ENCODE results near the gene NDUFB10.

The NDUFB10 gene

DNA sequence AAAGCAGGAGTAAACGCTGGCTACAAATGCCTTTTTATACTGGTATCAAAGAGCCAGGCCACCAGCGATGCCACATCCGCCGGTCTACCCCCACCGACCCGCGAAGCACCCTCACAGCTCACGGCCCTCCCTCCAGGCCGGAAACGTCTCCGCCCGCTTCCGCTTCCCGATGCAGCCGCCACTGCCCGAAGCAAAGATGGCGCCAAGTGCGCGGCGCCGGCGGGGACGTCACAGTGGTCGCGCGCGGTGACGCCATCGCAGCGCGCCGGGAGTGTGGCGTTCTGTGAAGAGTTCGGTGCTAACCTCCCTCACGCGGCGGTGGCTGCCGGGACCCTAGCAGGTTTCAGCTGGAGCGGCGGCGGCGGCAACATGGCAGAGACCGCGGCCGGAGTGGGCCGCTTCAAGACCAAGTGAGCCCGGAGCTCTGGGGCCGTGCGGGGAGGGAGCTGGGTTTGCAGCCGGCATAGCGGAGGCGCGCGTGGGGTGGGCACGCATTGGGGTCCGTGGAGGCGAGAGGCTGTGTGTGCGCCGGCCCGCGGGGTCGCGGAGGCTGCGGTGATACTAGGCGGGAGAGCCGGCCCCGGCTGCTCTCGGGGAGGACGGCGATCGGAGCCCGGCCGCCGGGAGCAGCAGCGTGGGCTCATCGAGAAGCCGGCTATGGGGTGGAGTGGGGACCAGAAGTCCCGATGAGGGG, 12.6 kb downstream of the NDUFB10 start, which contains the start of gene TBL3:
TSS of gene TBL3 (plus strand) at position 258 of the 694 bp plus-strand sequence. CDS start at position 370, 112 bp downstream.
- DNase-seq (ENCODE audit: low spot score) = peak; percentile 94

- no peak for DNase-seq (ENCODE audit: low spot score)
Measured at GRCh38 chr16:1972490-1972877, 13.1 kb downstream of the NDUFB10 start.

- DNase-seq (ENCODE audit: low spot score) = no peak
Measured at GRCh38 chr16:1973461-1974156, 14.3 kb downstream of the NDUFB10 start.

DNA sequence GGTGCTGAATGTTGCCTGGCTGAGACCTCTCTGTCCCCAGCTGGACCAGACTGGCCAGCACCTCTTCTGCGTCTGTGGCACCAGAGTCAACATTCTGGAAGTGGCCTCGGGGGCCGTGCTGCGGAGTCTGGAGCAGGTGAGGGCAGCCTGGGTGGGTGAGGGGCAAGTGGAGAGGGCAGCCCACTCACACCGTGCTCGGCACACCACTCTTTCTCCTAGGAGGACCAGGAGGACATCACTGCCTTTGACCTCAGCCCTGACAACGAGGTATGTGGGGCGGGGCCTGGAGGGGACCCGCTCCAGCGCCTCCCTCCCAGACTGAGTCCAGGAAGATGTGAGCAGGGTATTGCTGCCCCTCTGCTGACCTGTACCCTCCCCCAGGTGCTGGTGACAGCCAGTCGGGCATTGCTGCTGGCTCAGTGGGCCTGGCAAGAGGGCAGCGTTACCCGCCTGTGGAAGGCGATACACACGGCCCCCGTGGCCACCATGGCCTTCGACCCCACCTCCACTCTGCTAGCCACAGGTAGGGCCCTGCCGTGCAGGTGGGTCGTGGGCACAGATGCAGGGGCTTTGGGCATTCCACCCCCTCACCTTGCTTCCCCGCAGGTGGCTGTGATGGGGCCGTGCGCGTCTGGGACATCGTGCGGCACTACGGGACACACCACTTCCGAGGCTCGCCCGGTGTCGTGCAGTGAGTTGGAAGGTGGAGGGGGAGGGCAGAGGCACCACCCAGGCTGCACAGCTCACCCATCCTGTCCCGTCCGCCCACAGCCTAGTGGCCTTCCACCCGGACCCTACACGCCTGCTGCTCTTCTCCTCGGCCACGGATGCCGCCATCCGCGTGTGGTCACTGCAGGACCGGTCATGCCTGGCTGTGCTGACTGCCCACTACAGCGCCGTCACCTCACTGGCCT, 15.1 kb downstream of the NDUFB10 start:
- DNase-seq (ENCODE audit: low spot score) = no peak

- DNase-seq (ENCODE audit: low spot score) = no peak
Measured at GRCh38 chr16:1975432-1976215, 16.3 kb downstream of the NDUFB10 start.

DNA sequence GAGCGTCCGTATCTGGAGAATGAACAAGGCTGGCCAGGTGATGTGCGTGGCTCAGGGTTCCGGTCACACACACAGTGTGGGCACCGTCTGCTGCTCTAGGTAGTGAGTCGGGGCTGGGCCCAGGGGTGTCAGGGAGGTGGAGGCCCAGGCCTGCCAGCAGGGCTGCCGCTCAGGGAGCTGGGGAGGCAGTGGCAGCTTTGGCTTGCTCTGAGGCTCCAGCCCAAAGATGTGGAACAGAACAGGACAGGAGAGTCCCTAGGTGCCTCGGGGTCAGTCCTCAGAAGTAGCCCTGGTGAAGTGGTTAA, 16.8 kb downstream of the NDUFB10 start:
- DNase-seq (ENCODE audit: low spot score) = no peak

GRCh38 chr16:1976951-1977874, 17.9 kb downstream of the NDUFB10 start:
- DNase-seq (ENCODE audit: low spot score) = no peak

DNA sequence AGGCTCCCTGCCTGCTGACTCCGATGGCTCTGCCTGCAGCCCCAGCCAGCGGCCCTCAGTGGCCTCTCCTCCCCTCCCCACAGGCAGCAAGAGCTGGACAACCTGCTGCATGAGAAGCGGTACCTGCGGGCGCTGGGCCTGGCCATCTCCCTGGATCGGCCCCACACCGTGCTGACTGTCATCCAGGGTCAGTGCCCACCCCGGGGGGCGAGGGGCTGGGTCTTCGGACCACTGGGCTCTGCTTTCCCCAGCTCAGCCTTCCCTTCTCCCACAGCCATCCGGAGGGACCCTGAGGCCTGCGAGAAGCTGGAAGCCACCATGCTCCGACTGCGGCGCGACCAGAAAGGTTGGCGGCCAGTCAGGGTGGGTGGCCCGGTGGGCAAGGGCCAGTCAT, 18.5 kb downstream of the NDUFB10 start:
- no peak for DNase-seq (ENCODE audit: low spot score)

DNA sequence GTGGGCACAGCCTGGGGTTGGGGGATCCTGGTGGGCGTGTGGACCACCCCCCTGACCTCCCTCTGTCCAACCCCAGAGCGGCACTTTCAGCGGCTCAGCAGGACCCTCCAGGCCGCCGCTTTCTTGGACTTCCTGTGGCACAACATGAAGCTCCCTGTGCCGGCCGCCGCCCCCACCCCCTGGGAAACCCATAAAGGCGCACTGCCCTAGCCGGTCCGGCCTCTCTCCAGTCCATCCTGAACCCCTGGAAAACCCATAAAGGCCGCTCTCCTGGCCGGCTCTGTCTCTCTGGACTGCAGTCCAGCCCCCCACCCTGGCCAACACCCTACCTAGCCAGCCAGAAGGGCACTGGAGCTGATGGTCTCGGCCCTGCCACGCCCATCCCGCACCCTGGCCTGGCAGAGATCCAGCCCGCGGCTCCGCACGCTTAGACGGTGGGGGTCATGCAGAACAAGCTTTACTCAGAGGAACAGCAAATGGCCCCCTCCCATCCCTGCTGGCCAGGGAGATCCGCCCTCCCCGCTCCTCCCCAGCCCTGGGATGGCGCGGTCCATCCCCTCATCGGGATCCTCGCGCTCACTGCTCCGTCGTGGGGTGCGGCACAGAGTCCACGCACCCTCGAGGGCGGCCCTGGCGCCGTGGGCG, 19.3 kb downstream of the NDUFB10 start:
- DNase-seq (ENCODE audit: low spot score) = no peak

- DNase-seq (ENCODE audit: low spot score) = peak; percentile 48
Measured at GRCh38 chr16:1979271-1980029, 20.1 kb downstream of the NDUFB10 start.

DNA sequence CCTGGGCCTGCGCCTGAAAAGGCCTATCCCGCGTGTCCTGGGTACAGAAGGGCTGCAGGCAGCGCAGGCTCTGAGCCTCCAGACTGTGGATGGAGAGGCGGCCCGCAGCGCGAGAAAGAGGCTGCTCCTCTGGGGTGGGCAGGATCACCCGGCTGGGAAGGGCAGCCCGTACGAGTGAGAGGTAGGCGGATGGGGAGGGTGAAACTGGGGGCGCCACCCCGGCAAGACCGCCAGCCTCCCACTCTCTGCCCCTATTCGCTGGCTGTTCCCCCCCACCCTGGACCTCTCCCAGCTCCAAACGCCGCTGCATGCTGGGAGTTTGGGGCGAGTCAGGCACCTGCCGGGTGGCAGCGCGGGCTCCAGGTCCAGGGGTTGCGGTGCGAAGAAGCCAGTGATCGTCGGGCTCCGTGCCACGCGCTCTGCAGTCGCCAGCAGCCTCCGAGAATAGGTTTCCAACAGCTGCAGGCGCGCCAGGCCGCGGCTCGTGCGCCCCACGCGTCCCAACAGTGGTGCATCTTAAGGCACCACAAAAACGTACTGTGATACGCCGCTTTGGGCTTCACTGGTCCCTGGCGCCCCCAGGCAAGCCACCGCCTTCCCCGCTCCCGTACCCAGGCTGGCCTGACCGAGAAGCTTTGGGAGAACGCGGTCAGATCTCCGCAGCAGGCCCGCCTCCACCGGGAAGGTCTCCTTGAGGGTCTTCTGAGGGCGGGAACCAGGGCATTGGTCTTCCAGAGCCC, 20.9 kb downstream of the NDUFB10 start:
- DNase-seq (ENCODE audit: low spot score) = no peak

- no peak for DNase-seq (ENCODE audit: low spot score)
Measured at GRCh38 chr16:1980770-1981087, 21.4 kb downstream of the NDUFB10 start.

DNA sequence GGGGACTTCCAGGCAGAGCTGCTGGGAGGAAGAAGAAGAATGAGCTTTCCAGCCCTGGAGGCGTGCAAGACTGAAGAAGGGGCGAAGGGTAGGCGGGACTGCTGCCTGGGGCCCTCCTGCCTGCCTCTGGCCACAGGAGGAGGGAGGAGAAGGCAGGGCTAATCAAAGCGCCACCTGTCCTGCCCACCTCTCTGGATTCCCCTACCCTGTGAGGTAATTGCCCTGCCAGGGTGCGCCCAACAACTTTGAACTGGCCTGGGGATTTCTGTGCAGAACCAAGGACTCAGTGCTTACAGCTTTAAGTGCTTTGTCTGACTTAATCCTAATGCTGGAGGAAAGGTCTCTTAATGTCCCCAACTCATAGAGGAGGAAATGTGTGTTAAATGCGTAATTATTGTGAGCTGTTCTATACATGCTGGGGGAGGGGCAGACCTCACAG, 22.1 kb downstream of the NDUFB10 start, which contains the start of gene NOXO1:
TSS of gene NOXO1 (minus strand) at position 72 of the 439 bp plus-strand sequence. CDS start 290 bp downstream, outside the sequence.
- no peak for DNase-seq (ENCODE audit: low spot score)

DNA sequence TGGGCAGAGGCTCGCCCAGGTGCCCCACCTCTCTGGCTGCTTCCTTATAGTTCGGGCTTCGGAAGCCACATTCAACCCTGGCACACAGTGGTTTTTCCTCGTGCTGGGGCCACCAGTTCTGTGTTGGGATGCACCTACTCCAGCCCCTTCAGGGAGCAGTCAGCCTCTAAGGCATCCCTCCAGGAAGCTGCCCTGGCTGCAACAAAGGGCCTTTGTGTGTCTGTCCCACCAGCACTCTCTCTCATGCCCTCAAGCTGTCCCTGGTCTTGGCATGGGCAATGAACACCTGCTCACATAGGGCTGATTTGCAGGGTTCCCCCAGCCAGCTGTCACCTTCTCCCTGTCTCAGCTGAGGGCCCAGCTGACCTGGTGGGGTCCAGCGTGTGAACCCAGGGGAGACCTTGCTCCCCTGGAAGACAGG, 22.7 kb downstream of the NDUFB10 start:
- no peak for DNase-seq (ENCODE audit: low spot score)

DNA sequence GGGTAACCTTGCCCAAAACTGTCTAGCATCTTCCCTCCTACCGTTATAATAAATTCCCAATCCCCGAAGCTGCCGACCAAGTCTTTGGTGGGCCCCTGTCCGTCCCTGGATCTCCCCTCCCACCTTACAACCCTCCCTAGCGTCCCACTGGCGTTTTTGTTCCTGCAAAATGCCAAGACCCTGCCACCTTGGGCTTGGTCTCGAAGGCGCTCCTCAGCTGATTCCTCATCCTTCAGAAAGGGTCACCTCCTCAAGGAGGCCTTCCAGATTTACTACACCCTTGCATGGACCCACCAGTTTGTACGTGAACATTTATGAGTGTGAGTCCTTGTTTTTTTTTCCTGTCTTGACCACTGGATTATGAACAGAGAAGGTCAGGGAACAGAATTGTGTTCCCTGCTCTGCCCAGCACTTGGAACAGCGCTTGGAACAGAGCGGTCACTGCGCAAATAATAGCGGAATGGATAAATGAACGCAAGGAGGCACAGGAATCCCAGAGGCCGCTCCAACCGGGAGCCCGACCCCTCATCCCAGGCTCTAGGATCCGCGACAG, 23.7 kb downstream of the NDUFB10 start:
- no peak for DNase-seq (ENCODE audit: low spot score)

DNA sequence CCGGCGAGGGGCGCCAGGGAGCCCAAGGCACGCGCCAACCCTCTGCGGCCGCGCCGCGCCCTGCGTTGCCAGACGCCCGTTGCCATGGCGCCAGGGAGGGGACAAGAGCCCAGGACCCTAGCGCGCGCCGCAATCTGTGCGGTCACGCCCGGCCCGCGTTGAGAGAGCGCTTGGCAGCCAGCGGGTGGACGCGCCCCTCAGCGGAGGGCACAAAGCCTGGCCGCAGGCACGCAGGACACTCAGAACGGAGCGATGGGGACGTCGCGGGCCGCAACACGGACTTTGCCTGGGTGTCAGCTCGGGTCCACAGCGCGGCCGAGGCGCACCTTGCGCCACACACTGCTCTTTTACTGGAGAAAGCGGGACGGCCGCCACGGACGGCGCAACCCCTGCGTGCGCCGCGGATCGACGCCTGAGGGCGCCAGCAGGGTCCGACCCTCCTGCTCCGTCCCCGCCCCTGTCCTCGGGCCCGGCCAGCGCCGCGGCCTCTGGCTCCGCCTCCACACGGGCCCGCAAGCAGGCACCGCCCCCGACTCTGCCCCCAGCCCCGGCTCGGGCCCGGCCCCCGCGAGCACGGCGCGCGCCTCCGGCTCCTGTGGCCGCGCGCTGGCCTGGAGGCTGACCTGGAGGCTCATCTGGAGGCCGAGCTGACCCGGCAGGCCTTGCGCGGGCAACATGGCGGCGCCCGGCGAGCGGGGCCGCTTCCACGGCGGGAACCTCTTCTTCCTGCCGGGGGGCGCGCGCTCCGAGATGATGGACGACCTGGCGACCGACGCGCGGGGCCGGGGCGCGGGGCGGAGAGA, 24.4 kb downstream of the NDUFB10 start, which contains the start of gene GFER:
TSS of gene GFER (plus strand) at position 650 of the 803 bp plus-strand sequence. CDS start at position 676, 26 bp downstream.
- peak; percentile 95 for DNase-seq (ENCODE audit: low spot score)
